HCT116 (cell line): ENCODE results near the gene SLC10A2. TPM values are rescaled to one million over a fixed set of nuclear protein-coding genes. Genes with fewer than 3 reads are reported as not detected.

ENCODE experiments used
- ATAC-seq: fragments of 200-7000 bp; cut with Tn5 transposase; 2 replicates; pipeline ENCODE4 v1.9.1; 2020; ENCODE audit warnings: mild to moderate bottlenecking, moderate library complexity
- BruUV-seq: library from RNA; stranded (reverse); fragments of 400-500 nt; replicated peaks from 2 replicates; lab custom pipeline; 2021; lab: Mats Ljungman, UMichigan
- CTCF ChIA-PET: fragments of 300-600 bp; sonication (Branson Sonifier 250); formaldehyde crosslinking; loops from one replicate; lab custom pipeline; 2021; ENCODE audit warnings: antibody characterized with exemption; lab: Charles Lee
- POLR2A ChIA-PET: fragments of 300-600, 350-600 bp; sonication (Branson Sonifier 250); formaldehyde crosslinking; loops from one replicate; lab custom pipeline; 2021; ENCODE audit warnings: antibody characterized with exemption; lab: Charles Lee
- RAD21 ChIA-PET, 2 experiments: fragments of 300-600 bp; sonication (Branson Sonifier 250); formaldehyde crosslinking; loops; one replicate each; lab custom pipeline; 2023; ENCODE audit warnings: low total read pairs in 2 of 2; ENCODE audit not compliant: uncharacterized antibody in 2 of 2, unreplicated experiment in 2 of 2, low non-redundant PET in 1 of 2; lab: Charles Lee
- DNase-seq: peaks from one replicate; pipeline ENCODE4 v3.0.0-alpha.2; 2010; ENCODE audit warnings: low read depth, low spot score
- H2AFZ ChIP-seq: fragments of 200-600 bp; shearing (Covaris generic), sonication (generic); 2 replicates; pipeline ENCODE4 v1.6.1; 2017; ENCODE audit warnings: low read depth, mixed run types, mixed read lengths, antibody characterized with exemption, low read length; ENCODE audit not compliant: poor library complexity, severe bottlenecking
- H3K27ac ChIP-seq: 2 replicates; pipeline ENCODE4 v1.5.1; 2012; ENCODE audit warnings: low read depth, low read length
- H3K27me3 ChIP-seq: fragments of 200-600 bp; sonication (generic); 2 replicates; pipeline ENCODE4 v1.6.1; 2016; ENCODE audit warnings: mixed run types, low read length, mixed read lengths; ENCODE audit not compliant: insufficient read depth
- H3K36me3 ChIP-seq, 2 experiments: fragments of 200-500 bp in 1 of 2; fragments of 200-600 bp in 1 of 2; sonication (Bioruptor generic) in 1 of 2; sonication (generic) in 1 of 2; 2 replicates each; pipeline versions ENCODE4 v1.5.1 to v1.6.1; 2014 to 2016; ENCODE audit warnings: low read length in 2 of 2, inconsistent platforms in 1 of 2, mixed read lengths in 1 of 2, mixed run types in 1 of 2; ENCODE audit not compliant: insufficient read depth in 2 of 2, control insufficient read depth in 1 of 2
- H3K4me1 ChIP-seq, 2 experiments: fragments of 200-600 bp in 1 of 2; sonication (generic) in 1 of 2; 2 replicates each; pipeline versions ENCODE4 v1.5.1 to v1.6.1; 2012 to 2017; ENCODE audit warnings: low read length in 2 of 2, inconsistent platforms in 1 of 2, mild to moderate bottlenecking in 1 of 2, mixed read lengths in 1 of 2, mixed run types in 1 of 2, moderate library complexity in 1 of 2; ENCODE audit not compliant: insufficient read depth in 2 of 2, control insufficient read depth in 1 of 2
- H3K4me2 ChIP-seq: fragments of 200-600 bp; sonication (generic); 2 replicates; pipeline ENCODE4 v1.6.1; 2017; ENCODE audit warnings: mixed run types, low read length, mixed read lengths
- H3K4me3 ChIP-seq, 2 experiments: fragments of 200-600 bp in 1 of 2; sonication (generic) in 1 of 2; replicated peaks in 1 of 2; 2 replicates each; pipeline ENCODE4 v1.5.1; 2011 to 2016; ENCODE audit warnings: low read length in 2 of 2, control low read depth in 1 of 2, low read depth in 1 of 2, mild to moderate bottlenecking in 1 of 2, mixed read lengths in 1 of 2, mixed run types in 1 of 2
- H3K79me2 ChIP-seq: fragments of 200-600 bp; sonication (generic); 2 replicates; pipeline ENCODE4 v1.6.1; 2017; ENCODE audit warnings: mild to moderate bottlenecking, mixed run types, low read length, moderate library complexity, mixed read lengths; ENCODE audit not compliant: insufficient read depth
- H3K9ac ChIP-seq: fragments of 200-600 bp; sonication (generic); 2 replicates; pipeline ENCODE4 v1.6.1; 2016; ENCODE audit warnings: low read length, mixed read lengths
- H3K9me2 ChIP-seq: fragments of 200-600 bp; sonication (generic), shearing (Covaris generic); 2 replicates; pipeline ENCODE4 v1.6.1; 2017; ENCODE audit warnings: mixed run types, mild to moderate bottlenecking, moderate library complexity; ENCODE audit not compliant: insufficient read depth
- H3K9me3 ChIP-seq, 2 experiments: fragments of 200-500 bp in 1 of 2; fragments of 200-600 bp in 1 of 2; sonication (Bioruptor generic) in 1 of 2; sonication (generic) in 1 of 2; 2 replicates each; pipeline ENCODE4 v1.6.1; 2014 to 2017; ENCODE audit warnings: low read length in 2 of 2, mixed read lengths in 2 of 2, inconsistent platforms in 1 of 2, low read depth in 1 of 2, mild to moderate bottlenecking in 1 of 2, mixed run types in 1 of 2, moderate library complexity in 1 of 2; ENCODE audit not compliant: control insufficient read depth in 1 of 2, insufficient read depth in 1 of 2
- H4K20me1 ChIP-seq: fragments of 200-600 bp; sonication (generic), shearing (Covaris generic); 2 replicates; pipeline ENCODE4 v1.6.1; 2017; ENCODE audit warnings: mixed run types, mild to moderate bottlenecking, moderate library complexity; ENCODE audit not compliant: insufficient read depth
- CBX3 ChIP-seq: IDR thresholded peaks from 2 replicates; pipeline ENCODE4 v1.6.1; 2012; ENCODE audit warnings: low read depth
- EGR1 ChIP-seq: IDR thresholded peaks from 2 replicates; pipeline ENCODE4 v1.6.1; 2012; ENCODE audit warnings: low read depth
- EZH2phosphoT487 ChIP-seq: fragments of 200-600 bp; IDR thresholded peaks from 2 replicates; pipeline ENCODE4 v1.6.1; 2018; ENCODE audit warnings: antibody characterized with exemption, borderline replicate concordance
- POLR2A ChIP-seq: IDR thresholded peaks from 2 replicates; pipeline ENCODE4 v1.7.0; 2011; ENCODE audit warnings: borderline replicate concordance; ENCODE audit not compliant: insufficient read depth, insufficient read length; ENCODE audit errors: extremely low read depth
- POLR2AphosphoS5 ChIP-seq: IDR thresholded peaks from 2 replicates; pipeline ENCODE4 v1.6.1; 2011; ENCODE audit warnings: mild to moderate bottlenecking, low read depth, low read length, moderate library complexity
- RAD21 ChIP-seq: IDR thresholded peaks from 2 replicates; pipeline ENCODE4 v1.6.1; 2012; ENCODE audit warnings: low read depth, mild to moderate bottlenecking
- SIN3A ChIP-seq: IDR thresholded peaks from 2 replicates; pipeline ENCODE4 v1.6.1; 2012; ENCODE audit warnings: low read depth
- TCF7L2 ChIP-seq: IDR thresholded peaks from 2 replicates; pipeline ENCODE4 v1.7.0; 2011; ENCODE audit warnings: borderline replicate concordance, inconsistent platforms; ENCODE audit not compliant: insufficient read depth, insufficient read length; ENCODE audit errors: extremely low read depth
- intact Hi-C: fragments of 100-400 bp; cut with micrococcal nuclease; formaldehyde crosslinking; loops from 2 replicates; pipeline ENCODE4 v1.10.0; 2022
- total RNA-seq: library from RNA; stranded (reverse); gene quantifications from one replicate; pipeline ENCODE4 v1.2.1, GENCODE V29; 2021; ENCODE audit not compliant: unreplicated experiment
- TF ChIP-seq, protein P1 (sequence below): IDR thresholded peaks from 2 replicates; pipeline ENCODE4 v1.6.1; 2011; ENCODE audit warnings: mild to moderate bottlenecking, low read length, moderate library complexity; ENCODE audit not compliant: insufficient replicate concordance; ENCODE audit errors: extremely low read depth
- TF ChIP-seq, protein P2 (sequence below), 3 experiments: fragments of 200-600 bp in 1 of 3; sonication (generic) in 1 of 3; IDR thresholded peaks in 2 of 3; conservative IDR thresholded peaks in 1 of 3; 2 replicates each; pipeline ENCODE4 v1.5.1; 2012 to 2017; ENCODE audit warnings: low read depth in 2 of 3, low read length in 2 of 3, antibody characterized with exemption in 1 of 3, borderline replicate concordance in 1 of 3, control low read depth in 1 of 3, mild to moderate bottlenecking in 1 of 3, mixed read lengths in 1 of 3, mixed run types in 1 of 3, moderate library complexity in 1 of 3; ENCODE audit not compliant: insufficient read depth in 1 of 3
- TF ChIP-seq, protein P3 (sequence below): IDR thresholded peaks from 2 replicates; pipeline ENCODE4 v1.6.1; 2012

The SLC10A2 gene
- total RNA-seq, 1 experiment from 2014 or later = not detected

- TF ChIP-seq, protein P1, sequence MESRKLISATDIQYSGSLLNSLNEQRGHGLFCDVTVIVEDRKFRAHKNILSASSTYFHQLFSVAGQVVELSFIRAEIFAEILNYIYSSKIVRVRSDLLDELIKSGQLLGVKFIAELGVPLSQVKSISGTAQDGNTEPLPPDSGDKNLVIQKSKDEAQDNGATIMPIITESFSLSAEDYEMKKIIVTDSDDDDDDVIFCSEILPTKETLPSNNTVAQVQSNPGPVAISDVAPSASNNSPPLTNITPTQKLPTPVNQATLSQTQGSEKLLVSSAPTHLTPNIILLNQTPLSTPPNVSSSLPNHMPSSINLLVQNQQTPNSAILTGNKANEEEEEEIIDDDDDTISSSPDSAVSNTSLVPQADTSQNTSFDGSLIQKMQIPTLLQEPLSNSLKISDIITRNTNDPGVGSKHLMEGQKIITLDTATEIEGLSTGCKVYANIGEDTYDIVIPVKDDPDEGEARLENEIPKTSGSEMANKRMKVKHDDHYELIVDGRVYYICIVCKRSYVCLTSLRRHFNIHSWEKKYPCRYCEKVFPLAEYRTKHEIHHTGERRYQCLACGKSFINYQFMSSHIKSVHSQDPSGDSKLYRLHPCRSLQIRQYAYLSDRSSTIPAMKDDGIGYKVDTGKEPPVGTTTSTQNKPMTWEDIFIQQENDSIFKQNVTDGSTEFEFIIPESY = no peak
- no peak for TF ChIP-seq SIN3A
- TF ChIP-seq EZH2phosphoT487 = no peak
- TF ChIP-seq CBX3 = no peak
- no peak for TF ChIP-seq RAD21
Observed at GRCh38 chr13:103062079-103062478, 4.1 kb downstream of the SLC10A2 start (continued).

GRCh38 chr13:103056008-103056407 lies 10.2 kb downstream of the SLC10A2 start:
- H3K27ac ChIP-seq = no peak overlapping the region
- no peaks in the 10 kb centered on the region for H3K79me2 ChIP-seq
- H3K9me3 ChIP-seq = peaks cover 0 to 5% of the 10 kb centered on the region in 2 experiments; a peak in 1 of 4 replicates
- no peaks in the 10 kb centered on the region for H3K9me2 ChIP-seq
- no peak overlapping the region for H3K4me3 ChIP-seq
- RAD21 ChIA-PET = no interaction called here
- no peak overlapping the region for H3K4me2 ChIP-seq
- H3K4me1 ChIP-seq = no peaks in the 10 kb centered on the region
- no peak for DNase-seq
- POLR2A ChIA-PET = no interaction called here
- no TSS peak for BruUV-seq
- ATAC-seq = no peak
- TF ChIP-seq CBX3 = no peak
- TF ChIP-seq POLR2A = no peak
- H2AFZ ChIP-seq = no peak overlapping the region
- CTCF ChIA-PET = no interaction called here
- no peaks in the 10 kb centered on the region for H3K36me3 ChIP-seq
- no peaks in the 10 kb centered on the region for H3K27me3 ChIP-seq
- no peak overlapping the region for H3K9ac ChIP-seq
- intact Hi-C loops = no loop called here
- no peaks in the 10 kb centered on the region for H4K20me1 ChIP-seq

- DNase-seq (no peak), ATAC-seq (no peak)
- H3K9ac ChIP-seq = no peak overlapping the region
- no peaks in the 10 kb centered on the region for H3K79me2 ChIP-seq
- H3K27ac ChIP-seq = no peak overlapping the region
- H3K36me3 ChIP-seq = no peaks in the 10 kb centered on the region
- intact Hi-C loops = no loop called here
- peaks cover 0 to 5% of the 10 kb centered on the region in 2 experiments; a peak in 1 of 4 replicates for H3K9me3 ChIP-seq
- POLR2A ChIA-PET = no interaction called here
- H3K4me3 ChIP-seq = no peak overlapping the region
- no peak overlapping the region for H3K4me2 ChIP-seq
- RAD21 ChIA-PET = no interaction called here
- no TSS peak for BruUV-seq
- CTCF ChIA-PET = no interaction called here
- H2AFZ ChIP-seq = no peak overlapping the region
- no peaks in the 10 kb centered on the region for H3K4me1 ChIP-seq
- H3K9me2 ChIP-seq = no peaks in the 10 kb centered on the region
- no peaks in the 10 kb centered on the region for H4K20me1 ChIP-seq
- H3K27me3 ChIP-seq = no peaks in the 10 kb centered on the region
- TF ChIP-seq, protein P2, sequence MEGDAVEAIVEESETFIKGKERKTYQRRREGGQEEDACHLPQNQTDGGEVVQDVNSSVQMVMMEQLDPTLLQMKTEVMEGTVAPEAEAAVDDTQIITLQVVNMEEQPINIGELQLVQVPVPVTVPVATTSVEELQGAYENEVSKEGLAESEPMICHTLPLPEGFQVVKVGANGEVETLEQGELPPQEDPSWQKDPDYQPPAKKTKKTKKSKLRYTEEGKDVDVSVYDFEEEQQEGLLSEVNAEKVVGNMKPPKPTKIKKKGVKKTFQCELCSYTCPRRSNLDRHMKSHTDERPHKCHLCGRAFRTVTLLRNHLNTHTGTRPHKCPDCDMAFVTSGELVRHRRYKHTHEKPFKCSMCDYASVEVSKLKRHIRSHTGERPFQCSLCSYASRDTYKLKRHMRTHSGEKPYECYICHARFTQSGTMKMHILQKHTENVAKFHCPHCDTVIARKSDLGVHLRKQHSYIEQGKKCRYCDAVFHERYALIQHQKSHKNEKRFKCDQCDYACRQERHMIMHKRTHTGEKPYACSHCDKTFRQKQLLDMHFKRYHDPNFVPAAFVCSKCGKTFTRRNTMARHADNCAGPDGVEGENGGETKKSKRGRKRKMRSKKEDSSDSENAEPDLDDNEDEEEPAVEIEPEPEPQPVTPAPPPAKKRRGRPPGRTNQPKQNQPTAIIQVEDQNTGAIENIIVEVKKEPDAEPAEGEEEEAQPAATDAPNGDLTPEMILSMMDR (IDR thresholded peaks at IDR 0.05 in 2 of 3, conservative IDR thresholded peaks at IDR 0.05 in 1 of 3; ENCODE audit: borderline replicate concordance in 1 of 3, insufficient read depth in 1 of 3, low read depth in 2 of 3, low read length in 2 of 3) = no peak
- TF ChIP-seq POLR2AphosphoS5 (no peak), TCF7L2 (no peak), EGR1 (no peak)
- TF ChIP-seq, protein P3, sequence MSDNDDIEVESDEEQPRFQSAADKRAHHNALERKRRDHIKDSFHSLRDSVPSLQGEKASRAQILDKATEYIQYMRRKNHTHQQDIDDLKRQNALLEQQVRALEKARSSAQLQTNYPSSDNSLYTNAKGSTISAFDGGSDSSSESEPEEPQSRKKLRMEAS = no peak
Observed at GRCh38 chr13:103055166-103055565, 11.1 kb downstream of the SLC10A2 start.
